Ovary (tissue), 9 donors: Measurements from ENCODE around the gene GPC3. TPM values are rescaled to one million over a fixed set of nuclear protein-coding genes. Genes with fewer than 3 reads are reported as not detected.

Experiments used
- DNase-seq, 5 donors: peaks; one replicate each; pipeline ENCODE4 v3.0.0-alpha.2; 2019 to 2020
- H3K27ac ChIP-seq, 2 donors: fragments of 200-600 bp; one replicate each; pipeline versions ENCODE4 v1.5.1 to v1.8.0; 2019 to 2022
- H3K27me3 ChIP-seq: fragments of 200-600 bp; one replicate; pipeline ENCODE4 v1.8.0; 2022
- H3K36me3 ChIP-seq: fragments of 200-600 bp; sonication (generic); one replicate; pipeline ENCODE4 v1.5.1; 2019
- H3K4me1 ChIP-seq: one replicate; pipeline ENCODE4 v1.8.1; 2013; ENCODE audit warnings: mild to moderate bottlenecking, moderate library complexity; ENCODE audit not compliant: insufficient read depth
- H3K4me3 ChIP-seq: fragments of 200-600 bp; sonication (generic); one replicate; pipeline ENCODE4 v1.5.1; 2017
- H3K9me3 ChIP-seq, 2 donors: fragments of 200-600 bp in 1 of 2; sonication (generic) in 1 of 2; one replicate each; pipeline versions ENCODE4 v1.5.1 to v1.8.1; 2013 to 2019; ENCODE audit warnings: mild to moderate bottlenecking in 1 of 2, moderate library complexity in 1 of 2
- CTCF ChIP-seq, 3 donors: fragments of 450-650 bp in 2 of 3; fragments of 200-600 bp in 1 of 3; IDR thresholded peaks; one replicate each; pipeline versions ENCODE4 v1.5.1 to v1.8.0; 2016 to 2022; ENCODE audit warnings: antibody characterized with exemption in 3 of 3, mild to moderate bottlenecking in 1 of 3
- EP300 ChIP-seq: sonication (generic); formaldehyde crosslinking; IDR thresholded peaks from one replicate; pipeline ENCODE4 v1.6.1; 2017; ENCODE audit warnings: antibody characterized with exemption
- POLR2A ChIP-seq: fragments of 450-650 bp; IDR thresholded peaks from one replicate; pipeline ENCODE4 v1.6.1; 2017; ENCODE audit warnings: antibody characterized with exemption, mild to moderate bottlenecking, moderate library complexity
- WGBS, 3 donors: extraction: QIAGEN DNeasy Blood & Tissue Kit in 1 of 3; methylation state at CpG; one replicate each; pipeline versions ENCODE4 v1.1.5 to v1.1.7; 2013 to 2017; 5-methylcytosine and 5-hydroxymethylcytosine counted together
- intact Hi-C, 4 donors: fragments of 100-400 bp; cut with DNase I; formaldehyde crosslinking; loops; one replicate each; pipeline versions ENCODE4 v1.11.0 to v1.15.1; 2022 to 2023
- polyA plus RNA-seq, 2 donors: library from polyadenylated mRNA; stranded (reverse); fragments of 200-250 nt in 1 of 2; fragments of 350-450 nt in 1 of 2; fragmentation: Illumina TruSeq in 1 of 2; extraction: RNeasy Lipid Tissue Mini Kit (QIAGEN cat#74804) in 1 of 2; gene quantifications; one replicate each; pipeline ENCODE4 v1.2.3, GENCODE V29; 2013 to 2014
- total RNA-seq, 7 donors: library from RNA; depleted of rRNA in 2 of 7; stranded (reverse); fragments of >200 nt in 2 of 7; fragmentation: NEBNext Ultra II Directional in 3 of 7; extraction: Animal tissue kit (Norgen Biotek cat#: 25700) in 3 of 7; gene quantifications; one replicate each; pipeline versions ENCODE4 v1.1.0 to v1.2.4, GENCODE V29; 2016 to 2023
- donor health status: DM: no; HTN: no; CAD: no; lungs with moderate emphysema.
- donor health status: DM: no; HTN: no; CAD: no.
- donor health status: Bipolar disorder and iron deficiency.
- donor health status: DM: yes; HTN: yes; CAD: no.
- donor health status: DM: no; HTN: no; CAD: no.
- donor health status: DM: yes; HTN: yes; CAD: no.

The GPC3 gene
- total and polyA plus RNA-seq, 9 donors: 4.5 to 91.8 (median 12.1) TPM

GRCh38 chrX:133921764-133922389 lies 63.5 kb downstream of the GPC3 start:
- TF ChIP-seq CTCF (IDR thresholded peaks at IDR 0.05) (no peak), POLR2A (no peak), EP300 (no peak)
- H3K36me3 ChIP-seq: no peaks in the 10 kb centered on the region
- peak in 1 of 5 donors; percentile 17 for DNase-seq
- intact Hi-C loops: no loop called here
- no peak overlapping the region for H3K27ac ChIP-seq
- H3K4me3 ChIP-seq: no peak overlapping the region
- no peaks in the 10 kb centered on the region for H3K4me1 ChIP-seq
- H3K9me3 ChIP-seq: no peaks in the 10 kb centered on the region
- H3K27me3 ChIP-seq: no peaks in the 10 kb centered on the region
- WGBS, 3 donors: 48 to 50% (median 49%) methylated on average over 7 of the region's 7 CpGs

- WGBS, 3 donors: 69 to 74% (median 70%) methylated on average over 2 of the region's 2 CpGs
- intact Hi-C loops: no loop called here
- Histone ChIP-seq H3K36me3 (no peaks in the 10 kb centered on the region), H3K4me3 (no peak overlapping the region), H3K9me3 (no peaks in the 10 kb centered on the region), H3K27ac (no peak overlapping the region), H3K27me3 (no peaks in the 10 kb centered on the region), H3K4me1 (no peaks in the 10 kb centered on the region)
- TF ChIP-seq POLR2A (no peak), EP300 (no peak), CTCF (IDR thresholded peaks at IDR 0.05) (no peak)
- no peak for DNase-seq
Measured at GRCh38 chrX:133921086-133921485, 64.3 kb downstream of the GPC3 start.

- no peaks in the 10 kb centered on the region for H3K4me1 ChIP-seq
- H3K27ac ChIP-seq: no peak overlapping the region
- 33 to 54% (median 41%) methylated on average over 3 of the region's 3 CpGs for WGBS, 3 donors
- no peak overlapping the region for H3K4me3 ChIP-seq
- intact Hi-C loops: no loop called here
- no peak for DNase-seq
- TF ChIP-seq CTCF (IDR thresholded peaks at IDR 0.05) (no peak), POLR2A (no peak), EP300 (no peak)
- no peaks in the 10 kb centered on the region for H3K27me3 ChIP-seq
- H3K9me3 ChIP-seq: no peaks in the 10 kb centered on the region
- H3K36me3 ChIP-seq: no peaks in the 10 kb centered on the region
Measured at GRCh38 chrX:133918361-133918771, 67.0 kb downstream of the GPC3 start.

- Histone ChIP-seq H3K27ac (no peak overlapping the region), H3K36me3 (no peaks in the 10 kb centered on the region), H3K4me3 (no peak overlapping the region), H3K27me3 (no peaks in the 10 kb centered on the region), H3K9me3 (no peaks in the 10 kb centered on the region), H3K4me1 (no peaks in the 10 kb centered on the region)
- WGBS, 3 donors: 63 to 73% (median 69%) methylated on average over 2 of the region's 2 CpGs
- DNase-seq: no peak
- TF ChIP-seq CTCF (IDR thresholded peaks at IDR 0.05) (no peak), EP300 (no peak), POLR2A (no peak)
- intact Hi-C loops: no loop called here
Measured at GRCh38 chrX:133916984-133917722, 68.2 kb downstream of the GPC3 start.
